ENCODE data around the gene ASPN. TPM values are rescaled to one million over a fixed set of nuclear protein-coding genes. Genes with fewer than 3 reads are reported as not detected.

Gene ASPN
- total and polyA plus RNA-seq, 9 of the 15 experiments (the other 6 are each of a cell fraction or from before 2014, with no cell fraction given), result 0.03 to 0.07 TPM; not detected in 7

DNA sequence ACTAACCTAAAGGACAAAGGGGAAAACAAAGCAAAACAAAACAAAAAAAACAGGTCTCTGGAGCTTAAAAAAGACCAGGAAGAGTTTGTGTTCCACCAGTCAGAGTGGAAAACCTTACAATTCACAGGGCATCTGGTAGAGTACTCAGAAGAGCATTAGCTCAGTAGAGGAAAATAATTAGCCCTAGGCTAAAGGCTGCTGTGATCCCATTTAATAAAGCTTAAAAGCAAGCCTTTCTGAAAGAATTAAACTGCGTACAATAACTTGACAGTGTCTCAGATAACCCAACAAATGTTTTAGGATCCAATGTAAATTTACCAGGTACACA, 46.2 kb upstream of the ASPN start (continued):
- TF ChIP-seq, protein P1, sequence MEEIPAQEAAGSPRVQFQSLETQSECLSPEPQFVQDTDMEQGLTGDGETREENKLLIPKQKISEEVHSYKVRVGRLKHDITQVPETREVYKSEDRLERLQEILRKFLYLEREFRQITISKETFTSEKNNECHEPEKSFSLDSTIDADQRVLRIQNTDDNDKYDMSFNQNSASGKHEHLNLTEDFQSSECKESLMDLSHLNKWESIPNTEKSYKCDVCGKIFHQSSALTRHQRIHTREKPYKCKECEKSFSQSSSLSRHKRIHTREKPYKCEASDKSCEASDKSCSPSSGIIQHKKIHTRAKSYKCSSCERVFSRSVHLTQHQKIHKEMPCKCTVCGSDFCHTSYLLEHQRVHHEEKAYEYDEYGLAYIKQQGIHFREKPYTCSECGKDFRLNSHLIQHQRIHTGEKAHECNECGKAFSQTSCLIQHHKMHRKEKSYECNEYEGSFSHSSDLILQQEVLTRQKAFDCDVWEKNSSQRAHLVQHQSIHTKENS (CRISPR knock-in tag; IDR thresholded peaks at IDR 0.05), result no peak

DNA sequence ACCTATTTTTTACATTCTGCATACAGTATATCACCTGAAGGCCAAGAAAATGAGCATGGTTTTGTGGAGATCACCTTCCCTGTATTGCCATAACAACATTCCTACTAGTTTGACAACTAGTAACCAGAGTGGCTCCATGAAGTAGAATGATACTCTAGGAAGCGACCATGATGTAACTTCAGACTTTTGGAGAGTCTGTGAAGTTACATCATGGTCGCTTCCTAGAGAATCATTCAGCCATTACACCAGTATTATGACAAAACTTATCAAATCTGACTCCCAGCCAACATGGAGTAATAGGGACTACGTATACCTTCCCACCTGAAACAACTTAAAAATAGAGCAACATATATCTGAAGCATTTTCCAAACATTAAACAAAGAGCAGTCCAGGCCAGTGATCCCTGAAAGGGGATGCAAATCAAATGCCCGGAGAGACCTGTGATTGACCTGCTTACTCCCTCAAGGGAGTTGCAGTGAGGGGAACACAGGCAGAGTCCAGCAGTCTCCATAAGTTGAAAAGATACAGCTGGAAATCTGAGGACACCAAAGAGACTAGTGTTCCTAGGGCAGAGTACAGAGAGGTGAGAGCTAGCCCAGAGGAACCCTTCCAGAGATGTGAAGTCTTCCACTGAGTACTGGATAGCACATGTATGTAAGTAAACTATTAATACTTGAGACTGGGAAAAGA, 45.7 kb upstream of the ASPN start:
- Histone ChIP-seq H3K4me3 (no peak overlapping the region), H3K79me2 (ENCODE audit: control insufficient read depth, insufficient read depth, low read length) (no peaks in the 10 kb centered on the region), H3K9me1 (ENCODE audit: control insufficient read depth, insufficient read depth, low read length) (no peaks in the 10 kb centered on the region), H3K4me2 (ENCODE audit: insufficient read depth, low read length) (no peak overlapping the region), H4K20me1 (replicated peaks; ENCODE audit: control insufficient read depth, insufficient read depth, low read length) (no peaks in the 10 kb centered on the region), H3K9ac (ENCODE audit: insufficient read depth in 1 of 2, low read depth in 2 of 2, low read length in 2 of 2) (no peak overlapping the region), H3K27me3 (ENCODE audit: control insufficient read depth in 2 of 2, insufficient read depth in 2 of 2, low read length in 2 of 2) (no peaks in the 10 kb centered on the region), H3K36me3 (ENCODE audit: control insufficient read depth, insufficient read depth, low read length) (no peaks in the 10 kb centered on the region), H2AFZ (ENCODE audit: low read depth, low read length) (no peak overlapping the region), H3K4me1 (replicated peaks in 1 of 2; ENCODE audit: control insufficient read depth in 2 of 2, insufficient read depth in 2 of 2, low read length in 2 of 2) (peaks cover 2 to 13% of the 10 kb centered on the region in 2 experiments; a peak in 4 of 5 replicates), H3K9me3 (replicated peaks; ENCODE audit: control insufficient read depth, insufficient read depth, low read depth, low read length) (no peaks in the 10 kb centered on the region), H3K27ac (ENCODE audit: extremely low read depth, low read depth, low read length) (no peak overlapping the region)
- DNase-seq (ENCODE audit: extremely low read depth in 1 of 4, low spot score in 3 of 4) (no peak), ATAC-seq (no peak), FAIRE-seq (no peak)
- 73% methylated on average over 4 of the region's 4 CpGs for WGBS (ENCODE audit: insufficient coverage, low coverage, missing lambda C conversion rate)
- ChIA-PET CTCF (ENCODE audit: low intra/inter-chr PET ratio) (interaction anchor here (0.7 kb wide), 1 partner anchor 36 kb away, joined by 4 read pairs; no protein-coding TSS in a partner anchor), POLR2A (no interaction called here)
- intact Hi-C loops (cut with micrococcal nuclease) (no loop called here), in situ Hi-C loops (cut with MboI) (no loop called here)
- no TSS peak for BruUV-seq (replicated peaks)
- TF ChIP-seq ZNF77 (CRISPR knock-in tag; IDR thresholded peaks at IDR 0.05) (no peak), PURB (CRISPR knock-in tag; IDR thresholded peaks at IDR 0.05; ENCODE audit: low read depth) (no peak), NR2C1 (IDR thresholded peaks at IDR 0.05) (no peak), NR2C1 (tag; IDR thresholded peaks at IDR 0.05) (no peak), WHSC1 (IDR thresholded peaks at IDR 0.05; ENCODE audit: low read length) (no peak), RBM34 (IDR thresholded peaks at IDR 0.05; ENCODE audit: borderline replicate concordance, insufficient read depth, low read length) (no peak), NEUROD1 (IDR thresholded peaks at IDR 0.05; ENCODE audit: borderline replicate concordance, low read depth, low read length, partially characterized antibody) (no peak), ZNF764 (CRISPR knock-in tag; IDR thresholded peaks at IDR 0.05; ENCODE audit: low read depth) (no peak), HDAC8 (tag; IDR thresholded peaks at IDR 0.05) (no peak), SIX5 (IDR thresholded peaks at IDR 0.05; ENCODE audit: borderline replicate concordance in 1 of 2, insufficient read depth in 1 of 2, low read depth in 1 of 2, low read length in 2 of 2) (no peak), ETV1 (tag; conservative IDR thresholded peaks at IDR 0.05; ENCODE audit: low read depth) (no peak)
- TF ChIP-seq, protein P2, sequence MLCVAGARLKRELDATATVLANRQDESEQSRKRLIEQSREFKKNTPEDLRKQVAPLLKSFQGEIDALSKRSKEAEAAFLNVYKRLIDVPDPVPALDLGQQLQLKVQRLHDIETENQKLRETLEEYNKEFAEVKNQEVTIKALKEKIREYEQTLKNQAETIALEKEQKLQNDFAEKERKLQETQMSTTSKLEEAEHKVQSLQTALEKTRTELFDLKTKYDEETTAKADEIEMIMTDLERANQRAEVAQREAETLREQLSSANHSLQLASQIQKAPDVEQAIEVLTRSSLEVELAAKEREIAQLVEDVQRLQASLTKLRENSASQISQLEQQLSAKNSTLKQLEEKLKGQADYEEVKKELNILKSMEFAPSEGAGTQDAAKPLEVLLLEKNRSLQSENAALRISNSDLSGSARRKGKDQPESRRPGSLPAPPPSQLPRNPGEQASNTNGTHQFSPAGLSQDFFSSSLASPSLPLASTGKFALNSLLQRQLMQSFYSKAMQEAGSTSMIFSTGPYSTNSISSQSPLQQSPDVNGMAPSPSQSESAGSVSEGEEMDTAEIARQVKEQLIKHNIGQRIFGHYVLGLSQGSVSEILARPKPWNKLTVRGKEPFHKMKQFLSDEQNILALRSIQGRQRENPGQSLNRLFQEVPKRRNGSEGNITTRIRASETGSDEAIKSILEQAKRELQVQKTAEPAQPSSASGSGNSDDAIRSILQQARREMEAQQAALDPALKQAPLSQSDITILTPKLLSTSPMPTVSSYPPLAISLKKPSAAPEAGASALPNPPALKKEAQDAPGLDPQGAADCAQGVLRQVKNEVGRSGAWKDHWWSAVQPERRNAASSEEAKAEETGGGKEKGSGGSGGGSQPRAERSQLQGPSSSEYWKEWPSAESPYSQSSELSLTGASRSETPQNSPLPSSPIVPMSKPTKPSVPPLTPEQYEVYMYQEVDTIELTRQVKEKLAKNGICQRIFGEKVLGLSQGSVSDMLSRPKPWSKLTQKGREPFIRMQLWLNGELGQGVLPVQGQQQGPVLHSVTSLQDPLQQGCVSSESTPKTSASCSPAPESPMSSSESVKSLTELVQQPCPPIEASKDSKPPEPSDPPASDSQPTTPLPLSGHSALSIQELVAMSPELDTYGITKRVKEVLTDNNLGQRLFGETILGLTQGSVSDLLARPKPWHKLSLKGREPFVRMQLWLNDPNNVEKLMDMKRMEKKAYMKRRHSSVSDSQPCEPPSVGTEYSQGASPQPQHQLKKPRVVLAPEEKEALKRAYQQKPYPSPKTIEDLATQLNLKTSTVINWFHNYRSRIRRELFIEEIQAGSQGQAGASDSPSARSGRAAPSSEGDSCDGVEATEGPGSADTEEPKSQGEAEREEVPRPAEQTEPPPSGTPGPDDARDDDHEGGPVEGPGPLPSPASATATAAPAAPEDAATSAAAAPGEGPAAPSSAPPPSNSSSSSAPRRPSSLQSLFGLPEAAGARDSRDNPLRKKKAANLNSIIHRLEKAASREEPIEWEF (CRISPR knock-in tag; IDR thresholded peaks at IDR 0.05), result no peak

Data from K562 (cell line).